ENCODE data around the gene IL17RE. TPM values are rescaled to one million over a fixed set of nuclear protein-coding genes. Genes with fewer than 3 reads are reported as not detected.

The IL17RE gene
- total RNA-seq, 4 donors from 2014 or later: 0.99 to 1.7 (median 1.2) TPM

DNA sequence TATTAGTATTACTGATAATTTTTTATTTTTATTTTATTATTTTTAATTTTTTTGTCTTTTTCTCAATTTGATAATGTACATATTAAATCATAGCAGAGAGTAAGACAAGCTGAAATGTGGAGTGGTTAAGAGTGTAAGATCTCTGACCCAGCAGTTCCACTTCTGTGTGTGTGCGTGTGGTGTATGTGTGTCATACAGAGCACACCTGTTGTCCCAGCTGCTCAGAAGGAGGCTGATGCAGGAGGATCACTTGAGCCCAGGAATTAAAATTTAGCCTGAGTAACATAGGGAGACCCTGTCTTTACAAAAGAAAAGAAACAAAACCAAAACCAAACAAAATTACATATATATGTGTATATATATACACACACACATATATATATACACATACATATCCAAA lies 21.2 kb upstream of the IL17RE start:
- Histone ChIP-seq H3K4me1 (no peaks in the 10 kb centered on the region), H3K27me3 (no peaks in the 10 kb centered on the region), H3K27ac (replicated peaks in 1 of 4) (no peak overlapping the region), H3K9me3 (no peaks in the 10 kb centered on the region), H3K4me3 (no peak overlapping the region), H3K36me3 (no peaks in the 10 kb centered on the region)
- intact Hi-C loops (cut with DNase I): no loop called here
- no peak for DNase-seq (ENCODE audit: extremely low spot score)
- 100% methylated on average over 1 of the region's 1 CpG for WGBS
- TF ChIP-seq EP300 (IDR thresholded peaks at IDR 0.05) (no peak), POLR2A (IDR thresholded peaks at IDR 0.05; ENCODE audit: low read depth) (no peak)

DNA sequence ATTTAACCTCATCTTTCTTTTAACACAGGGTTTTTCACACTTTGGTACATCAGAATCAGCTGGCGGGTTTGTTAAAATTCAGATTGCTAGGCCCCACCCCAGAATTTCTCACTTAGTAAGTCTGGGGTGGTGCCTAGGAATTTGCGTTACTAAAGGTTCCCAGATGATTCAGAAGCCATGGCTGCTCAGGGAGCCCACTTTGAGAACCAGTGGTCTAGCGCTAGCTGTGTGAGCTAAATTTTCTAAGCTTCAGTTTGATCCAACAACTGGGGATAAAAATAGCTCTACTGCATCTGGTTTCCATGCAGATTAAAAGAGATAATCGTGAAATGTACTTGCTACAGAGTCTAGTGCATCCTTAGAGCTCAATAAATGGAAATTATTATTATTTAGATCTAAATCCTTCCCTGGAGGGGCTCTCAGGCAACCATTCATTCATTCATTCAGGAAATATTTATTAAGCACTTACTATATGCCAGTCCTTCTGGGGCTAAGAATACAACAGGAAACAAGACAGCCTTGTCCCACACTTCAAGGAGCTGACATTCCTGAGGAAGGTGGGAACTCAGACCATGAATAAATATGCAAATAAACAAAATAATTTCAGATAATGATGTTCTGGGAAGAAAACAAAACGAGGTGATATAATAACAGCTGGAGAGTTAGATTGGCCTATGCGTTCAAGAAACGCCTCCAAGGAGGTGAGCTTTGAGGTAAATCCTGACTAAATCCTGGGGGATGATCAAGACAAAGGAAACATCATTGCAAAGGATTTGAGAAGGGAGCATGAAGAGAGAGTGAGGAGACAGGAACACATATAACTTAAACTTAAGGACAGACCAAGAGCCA lies 18.7 kb upstream of the IL17RE start:
- no peaks in the 10 kb centered on the region for H3K27me3 ChIP-seq
- H3K4me3 ChIP-seq: no peak overlapping the region
- WGBS: 85% methylated on average over 7 of the region's 7 CpGs
- TF ChIP-seq EP300 (IDR thresholded peaks at IDR 0.05): no peak
- no peaks in the 10 kb centered on the region for H3K36me3 ChIP-seq
- H3K4me1 ChIP-seq: no peaks in the 10 kb centered on the region
- H3K9me3 ChIP-seq: no peaks in the 10 kb centered on the region
- intact Hi-C loops (cut with DNase I): no loop called here
- no peak for DNase-seq (ENCODE audit: extremely low spot score)
- H3K27ac ChIP-seq (replicated peaks in 1 of 4): no peak overlapping the region

DNA sequence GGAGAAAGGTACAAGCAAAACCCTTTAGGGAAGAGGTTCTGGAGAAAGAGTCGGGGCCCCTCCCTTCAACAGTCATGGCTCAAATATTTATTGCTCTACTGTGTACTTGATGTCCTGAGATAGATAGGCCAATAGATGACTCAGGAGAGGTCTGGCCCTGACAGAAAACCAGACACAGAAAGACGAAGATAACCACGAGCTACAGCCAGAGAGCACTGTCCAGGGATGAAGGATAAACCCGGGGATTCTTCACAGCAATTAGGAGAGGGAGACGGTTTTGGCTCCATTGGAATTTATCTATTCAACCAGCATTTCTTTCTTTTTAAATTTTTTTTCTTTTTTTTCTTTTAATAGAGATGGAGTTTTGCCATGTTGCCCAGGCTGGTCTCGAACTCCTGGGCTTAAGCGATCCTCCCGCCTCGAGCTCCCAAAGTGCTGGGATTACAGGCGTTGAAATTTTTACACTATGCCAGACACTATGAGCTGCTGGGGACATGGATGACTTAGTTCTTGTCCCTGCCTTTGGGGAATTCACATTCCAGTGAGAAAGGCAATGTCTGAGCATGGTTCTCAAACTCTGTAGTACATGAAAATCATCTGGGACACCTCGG lies 18.0 kb upstream of the IL17RE start:
- Histone ChIP-seq H3K9me3 (no peaks in the 10 kb centered on the region), H3K27me3 (no peaks in the 10 kb centered on the region), H3K4me1 (peaks cover 0 to under 1% (median 0%) of the 10 kb centered on the region in 4 donors), H3K36me3 (no peaks in the 10 kb centered on the region), H3K4me3 (no peak overlapping the region), H3K27ac (replicated peaks in 1 of 4) (no peak overlapping the region)
- TF ChIP-seq POLR2AphosphoS5 (IDR thresholded peaks at IDR 0.05): peak in 1 of 2 donors; percentile 25
- TF ChIP-seq EP300 (IDR thresholded peaks at IDR 0.05): no peak
- TF ChIP-seq POLR2A (IDR thresholded peaks at IDR 0.05; ENCODE audit: low read depth): no peak
- no peak for DNase-seq (ENCODE audit: extremely low spot score)
- intact Hi-C loops (cut with DNase I): no loop called here
- WGBS: 80% methylated on average over 11 of the region's 11 CpGs

DNA sequence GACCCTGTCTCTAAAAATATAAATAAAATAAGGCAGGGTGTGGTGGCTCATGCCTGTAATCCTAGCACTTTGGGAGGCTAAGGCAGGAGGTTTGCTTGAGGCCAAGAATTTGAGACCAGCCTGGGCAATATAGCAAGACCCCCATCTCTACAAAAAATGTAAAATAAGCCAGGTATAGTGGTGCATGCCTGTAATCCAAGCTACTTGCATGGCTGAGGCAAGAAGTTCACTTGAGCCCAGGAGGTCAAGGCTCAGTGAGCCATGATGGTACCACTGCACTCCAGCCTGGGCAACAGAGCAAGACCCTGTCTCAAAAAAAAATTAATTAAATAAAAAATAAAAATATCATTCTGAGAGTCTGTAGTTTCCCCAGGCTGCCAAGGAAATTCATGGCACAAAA lies 16.3 kb upstream of the IL17RE start:
- intact Hi-C loops (cut with DNase I): no loop called here
- no peak overlapping the region for H3K27ac ChIP-seq (replicated peaks in 1 of 4)
- TF ChIP-seq EP300 (IDR thresholded peaks at IDR 0.05): no peak
- no peak for TF ChIP-seq POLR2AphosphoS5 (IDR thresholded peaks at IDR 0.05)
- TF ChIP-seq, protein P1, sequence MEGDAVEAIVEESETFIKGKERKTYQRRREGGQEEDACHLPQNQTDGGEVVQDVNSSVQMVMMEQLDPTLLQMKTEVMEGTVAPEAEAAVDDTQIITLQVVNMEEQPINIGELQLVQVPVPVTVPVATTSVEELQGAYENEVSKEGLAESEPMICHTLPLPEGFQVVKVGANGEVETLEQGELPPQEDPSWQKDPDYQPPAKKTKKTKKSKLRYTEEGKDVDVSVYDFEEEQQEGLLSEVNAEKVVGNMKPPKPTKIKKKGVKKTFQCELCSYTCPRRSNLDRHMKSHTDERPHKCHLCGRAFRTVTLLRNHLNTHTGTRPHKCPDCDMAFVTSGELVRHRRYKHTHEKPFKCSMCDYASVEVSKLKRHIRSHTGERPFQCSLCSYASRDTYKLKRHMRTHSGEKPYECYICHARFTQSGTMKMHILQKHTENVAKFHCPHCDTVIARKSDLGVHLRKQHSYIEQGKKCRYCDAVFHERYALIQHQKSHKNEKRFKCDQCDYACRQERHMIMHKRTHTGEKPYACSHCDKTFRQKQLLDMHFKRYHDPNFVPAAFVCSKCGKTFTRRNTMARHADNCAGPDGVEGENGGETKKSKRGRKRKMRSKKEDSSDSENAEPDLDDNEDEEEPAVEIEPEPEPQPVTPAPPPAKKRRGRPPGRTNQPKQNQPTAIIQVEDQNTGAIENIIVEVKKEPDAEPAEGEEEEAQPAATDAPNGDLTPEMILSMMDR (IDR thresholded peaks at IDR 0.05): no peak
- no peak for TF ChIP-seq POLR2A (IDR thresholded peaks at IDR 0.05; ENCODE audit: low read depth)
- peaks cover 5 to 9% (median 9%) of the 10 kb centered on the region in 4 donors for H3K4me1 ChIP-seq
- no peaks in the 10 kb centered on the region for H3K27me3 ChIP-seq
- no peaks in the 10 kb centered on the region for H3K36me3 ChIP-seq
- no peaks in the 10 kb centered on the region for H3K9me3 ChIP-seq
- no peak for DNase-seq (ENCODE audit: extremely low spot score)
- H3K4me3 ChIP-seq: no peak overlapping the region

DNA sequence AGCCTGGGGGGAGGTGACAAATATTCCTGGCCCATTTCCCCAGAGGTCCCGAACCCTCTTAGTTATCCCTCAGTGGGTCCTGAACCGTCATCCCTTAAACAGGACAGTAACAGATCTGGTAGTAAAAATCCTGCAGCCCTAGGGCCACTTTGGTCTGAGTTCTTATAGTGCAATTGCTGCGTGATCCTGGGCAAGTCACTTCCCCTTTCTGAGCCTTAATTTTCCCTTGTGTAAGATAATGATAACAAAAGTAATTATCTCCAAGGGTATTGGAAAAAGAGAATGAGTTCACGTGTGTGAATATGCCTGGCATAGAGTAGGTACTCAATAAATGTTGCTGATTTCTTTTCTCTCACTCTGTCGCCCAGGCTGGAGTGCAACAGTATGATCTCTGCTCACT lies 15.2 kb upstream of the IL17RE start:
- no peak for DNase-seq (ENCODE audit: extremely low spot score)
- H3K4me1 ChIP-seq: peaks cover 12 to 21% (median 18%) of the 10 kb centered on the region in 4 donors
- H3K27me3 ChIP-seq: no peaks in the 10 kb centered on the region
- H3K9me3 ChIP-seq: no peaks in the 10 kb centered on the region
- TF ChIP-seq POLR2AphosphoS5 (IDR thresholded peaks at IDR 0.05) (no peak), EP300 (IDR thresholded peaks at IDR 0.05) (no peak), POLR2A (IDR thresholded peaks at IDR 0.05; ENCODE audit: low read depth) (no peak)
- TF ChIP-seq, protein P1 (IDR thresholded peaks at IDR 0.05): no peak
- no peak overlapping the region for H3K27ac ChIP-seq (replicated peaks in 1 of 4)
- no peak overlapping the region for H3K4me3 ChIP-seq
- 92% methylated on average over 5 of the region's 5 CpGs for WGBS
- intact Hi-C loops (cut with DNase I): no loop called here
- peaks cover 0 to 3% (median 2%) of the 10 kb centered on the region in 4 donors for H3K36me3 ChIP-seq

DNA sequence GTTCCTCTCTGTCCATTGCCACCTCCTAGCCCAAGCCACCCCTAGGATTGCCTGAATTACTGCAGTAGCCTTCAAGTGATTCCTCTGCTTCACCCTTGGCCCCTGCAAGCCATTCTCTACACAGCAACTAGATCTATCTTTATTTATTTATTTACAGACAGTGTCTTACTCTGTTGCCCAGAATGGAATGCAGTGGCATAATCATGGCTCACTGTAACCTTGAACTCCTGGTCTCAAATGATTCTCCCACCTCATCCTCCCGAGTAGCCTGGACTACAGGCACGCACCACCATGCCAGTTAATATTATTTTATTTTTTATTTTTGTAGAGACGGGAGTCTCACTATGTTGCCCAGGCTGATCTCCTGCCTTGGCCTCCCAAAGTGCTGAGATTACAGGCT lies 14.1 kb upstream of the IL17RE start:
- Histone ChIP-seq H3K9me3 (no peaks in the 10 kb centered on the region), H3K27me3 (no peaks in the 10 kb centered on the region), H3K4me1 (peaks cover 12 to 29% (median 19%) of the 10 kb centered on the region in 4 donors), H3K27ac (replicated peaks in 1 of 4) (no peak overlapping the region), H3K4me3 (no peak overlapping the region), H3K36me3 (peaks cover 9 to 14% (median 12%) of the 10 kb centered on the region in 4 donors)
- intact Hi-C loops (cut with DNase I): no loop called here
- 89% methylated on average over 3 of the region's 3 CpGs for WGBS
- DNase-seq (ENCODE audit: extremely low spot score): no peak
- TF ChIP-seq POLR2A (IDR thresholded peaks at IDR 0.05; ENCODE audit: low read depth): no peak

Data from esophagus muscularis mucosa (tissue), 4 donors.